Activated CD8-positive, alpha-beta T cell treated with anti-CD3 and anti-CD28 coated beads, Interleukin-2, amount 10 ng/mL, durations not matched to agents 7 days and 5 days (primary cell): ENCODE measurements around the gene CDC7. TPM values are rescaled to one million over a fixed set of nuclear protein-coding genes. Genes with fewer than 3 reads are reported as not detected.
"Not testable (repeated sequence)": the region's sequence is repeated elsewhere in the genome, so short reads cannot be mapped to it uniquely, and the experiment has no call there.

ENCODE experiments used
- ATAC-seq: fragments of 150-1000 bp; cut with Tn5 transposase; one replicate; pipeline ENCODE4 v1.10.0; 2021; ENCODE audit warnings: moderate library complexity
- CTCF ChIA-PET: fragments of 350-600 bp; sonication (Branson Sonifier 250); formaldehyde crosslinking; loops from one replicate; lab custom pipeline; 2021; ENCODE audit warnings: antibody characterized with exemption; lab: Charles Lee
- POLR2A ChIA-PET: fragments of 350-600 bp; sonication (Branson Sonifier 250); formaldehyde crosslinking; loops from one replicate; lab custom pipeline; 2021; ENCODE audit warnings: antibody characterized with exemption; lab: Charles Lee
- DNase-seq: peaks from one replicate; pipeline ENCODE4 v3.0.0-alpha.2; 2020
- H3K27ac Mint-ChIP-seq: one replicate; pipeline ENCODE4 v1.8.0; 2021; ENCODE audit warnings: mild to moderate bottlenecking, mixed read lengths
- H3K27me3 Mint-ChIP-seq: one replicate; pipeline ENCODE4 v1.8.0; 2021; ENCODE audit warnings: low read depth, mixed read lengths
- H3K36me3 Mint-ChIP-seq: one replicate; pipeline ENCODE4 v1.8.0; 2021; ENCODE audit warnings: low read depth, mixed read lengths
- H3K4me1 Mint-ChIP-seq: one replicate; pipeline ENCODE4 v1.8.0; 2021; ENCODE audit warnings: low read depth, mixed read lengths
- H3K4me3 Mint-ChIP-seq: one replicate; pipeline ENCODE4 v1.8.0; 2021; ENCODE audit warnings: mild to moderate bottlenecking, mixed read lengths
- H3K9me3 Mint-ChIP-seq: one replicate; pipeline ENCODE4 v1.8.0; 2022; ENCODE audit warnings: mixed read lengths; ENCODE audit not compliant: insufficient read depth
- total RNA-seq, 2 experiments: library from RNA; stranded (reverse); gene quantifications; one replicate each; pipeline ENCODE4 v1.2.3, GENCODE V29; 2021

The CDC7 gene
- total RNA-seq, 2 experiments from 2014 or later: 26.5 to 27.7 TPM

GRCh38 chr1:91513160-91513559 is 12.5 kb downstream of the CDC7 start:
- peaks cover 2% of the 10 kb centered on the region for H3K4me1 Mint-ChIP-seq
- H3K9me3 Mint-ChIP-seq: no peaks in the 10 kb centered on the region
- ChIA-PET POLR2A (interaction anchor here (0.6 kb wide), 1 partner anchor 195 kb away, joined by 3 read pairs; no protein-coding TSS in a partner anchor), CTCF (interaction anchor here (0.8 to 4.3 kb wide), 35 partner anchors 9 to 778 kb away, joined by 3 to 59 read pairs (median 5); partner anchors contain the start of genes CDC7 and TGFBR3)
- peaks cover 64% of the 10 kb centered on the region for H3K36me3 Mint-ChIP-seq
- DNase-seq (no peak), ATAC-seq (no peak)
- H3K27ac Mint-ChIP-seq: no peak overlapping the region
- H3K27me3 Mint-ChIP-seq: no peaks in the 10 kb centered on the region
- no peak overlapping the region for H3K4me3 Mint-ChIP-seq

- CTCF ChIA-PET: interaction anchor here (0.7 to 4.3 kb wide), 18 partner anchors 9 to 427 kb away, joined by 3 to 59 read pairs (median 8); partner anchors contain the start of genes CDC7 and TGFBR3
- no peaks in the 10 kb centered on the region for H3K9me3 Mint-ChIP-seq
- ATAC-seq (no peak), DNase-seq (no peak)
- peaks cover under 1% of the 10 kb centered on the region for H3K4me1 Mint-ChIP-seq
- no peak overlapping the region for H3K27ac Mint-ChIP-seq
- POLR2A ChIA-PET: no interaction called here
- H3K36me3 Mint-ChIP-seq: peaks cover 65% of the 10 kb centered on the region
- H3K27me3 Mint-ChIP-seq: no peaks in the 10 kb centered on the region
- H3K4me3 Mint-ChIP-seq: no peak overlapping the region
These were observed 13.1 kb downstream of the CDC7 start for GRCh38 chr1:91513706-91514105.

GRCh38 chr1:91515994-91516393 is 15.3 kb downstream of the CDC7 start:
- DNase-seq: no peak
- Mint-ChIP-seq H3K36me3 (peaks cover 53% of the 10 kb centered on the region), H3K9me3 (no peaks in the 10 kb centered on the region), H3K27me3 (no peaks in the 10 kb centered on the region), H3K4me1 (peaks cover 5% of the 10 kb centered on the region), H3K27ac (no peak overlapping the region), H3K4me3 (no peak overlapping the region)
- POLR2A ChIA-PET: no interaction called here
- CTCF ChIA-PET: no interaction called here
- ATAC-seq: no peak

- DNase-seq, H3K4me3 Mint-ChIP-seq, H3K9me3 Mint-ChIP-seq, POLR2A ChIA-PET, H3K27ac Mint-ChIP-seq, H3K27me3 Mint-ChIP-seq, H3K4me1 Mint-ChIP-seq, ATAC-seq: not testable (repeated sequence)
- H3K36me3 Mint-ChIP-seq: peaks cover 51% of the 10 kb centered on the region
- CTCF ChIA-PET: interaction anchor here (1.2 kb wide), 1 partner anchor 413 kb away, joined by 3 read pairs; no protein-coding TSS in a partner anchor
These were observed 16.0 kb downstream of the CDC7 start for GRCh38 chr1:91516605-91517004.

GRCh38 chr1:91519167-91519566 is 18.5 kb downstream of the CDC7 start:
- H3K36me3 Mint-ChIP-seq: peaks cover 55% of the 10 kb centered on the region
- H3K9me3 Mint-ChIP-seq, H3K27ac Mint-ChIP-seq, H3K4me3 Mint-ChIP-seq, H3K27me3 Mint-ChIP-seq, DNase-seq, ATAC-seq, POLR2A ChIA-PET: not testable (repeated sequence)
- peaks cover 21% of the 10 kb centered on the region for H3K4me1 Mint-ChIP-seq
- CTCF ChIA-PET: interaction anchor here (0.6 to 1.3 kb wide), 4 partner anchors 16 to 418 kb away, joined by 3 to 4 read pairs (median 4); no protein-coding TSS in a partner anchor

GRCh38 chr1:91520942-91521507 is 20.4 kb downstream of the CDC7 start:
- Mint-ChIP-seq H3K4me3 (no peak overlapping the region), H3K36me3 (peaks cover 51% of the 10 kb centered on the region), H3K9me3 (no peaks in the 10 kb centered on the region), H3K27me3 (no peaks in the 10 kb centered on the region), H3K4me1 (peaks cover 21% of the 10 kb centered on the region), H3K27ac (no peak overlapping the region)
- no peak for DNase-seq
- POLR2A ChIA-PET: interaction anchor here (0.9 kb wide), 1 partner anchor 289 kb away, joined by 4 read pairs; no protein-coding TSS in a partner anchor
- no peak for ATAC-seq
- CTCF ChIA-PET: interaction anchor here (0.7 to 2.3 kb wide), 2 partner anchors 9 to 10 kb away, joined by 3 to 18 read pairs; no protein-coding TSS in a partner anchor

- Mint-ChIP-seq H3K27ac (peak overlapping the region; percentile 21), H3K9me3 (no peaks in the 10 kb centered on the region), H3K36me3 (peaks cover 33% of the 10 kb centered on the region), H3K4me3 (no peak overlapping the region), H3K4me1 (peaks cover 21% of the 10 kb centered on the region), H3K27me3 (no peaks in the 10 kb centered on the region)
- ChIA-PET POLR2A (no interaction called here), CTCF (interaction anchor here (0.8 to 2.3 kb wide), 8 partner anchors 11 to 403 kb away, joined by 3 to 18 read pairs (median 6); no protein-coding TSS in a partner anchor)
- ATAC-seq: no peak
- no peak for DNase-seq
These were observed 22.8 kb downstream of the CDC7 start for GRCh38 chr1:91523482-91523881.

- Mint-ChIP-seq H3K4me1 (peaks cover 25% of the 10 kb centered on the region), H3K9me3 (no peaks in the 10 kb centered on the region), H3K4me3 (no peak overlapping the region), H3K27ac (no peak overlapping the region), H3K27me3 (no peaks in the 10 kb centered on the region), H3K36me3 (peaks cover 27% of the 10 kb centered on the region)
- ATAC-seq (no peak), DNase-seq (no peak)
- POLR2A ChIA-PET: no interaction called here
- CTCF ChIA-PET: interaction anchor here (1.1 kb wide), 1 partner anchor 23 kb away, joined by 3 read pairs; no protein-coding TSS in a partner anchor
These were observed 25.8 kb downstream of the CDC7 start for GRCh38 chr1:91526496-91526895.

- Mint-ChIP-seq H3K4me3 (no peak overlapping the region), H3K27ac (no peak overlapping the region), H3K9me3 (no peaks in the 10 kb centered on the region), H3K4me1 (peaks cover 28% of the 10 kb centered on the region), H3K36me3 (peaks cover 24% of the 10 kb centered on the region), H3K27me3 (no peaks in the 10 kb centered on the region)
- POLR2A ChIA-PET: no interaction called here
- no peak for DNase-seq
- no peak for ATAC-seq
- CTCF ChIA-PET: interaction anchor here (1.9 kb wide), 1 partner anchor 13 kb away, joined by 7 read pairs; no protein-coding TSS in a partner anchor
These were observed 26.7 kb downstream of the CDC7 start for GRCh38 chr1:91527266-91527765.

GRCh38 chr1:91527781-91528180 is 27.1 kb downstream of the CDC7 start:
- CTCF ChIA-PET: interaction anchor here (1.5 to 1.9 kb wide), 2 partner anchors 13 to 51 kb away, joined by 5 to 7 read pairs; no protein-coding TSS in a partner anchor
- POLR2A ChIA-PET: no interaction called here
- Mint-ChIP-seq H3K27me3 (no peaks in the 10 kb centered on the region), H3K27ac (peak overlapping the region; percentile 8), H3K4me3 (no peak overlapping the region), H3K36me3 (peaks cover 24% of the 10 kb centered on the region), H3K4me1 (peaks cover 28% of the 10 kb centered on the region), H3K9me3 (no peaks in the 10 kb centered on the region)
- DNase-seq: no peak
- ATAC-seq: no peak

GRCh38 chr1:91529856-91530255 is 29.2 kb downstream of the CDC7 start:
- ChIA-PET CTCF (interaction anchor here (0.7 to 2.9 kb wide), 8 partner anchors 8 to 354 kb away, joined by 3 to 9 read pairs (median 3); no protein-coding TSS in a partner anchor), POLR2A (no interaction called here)
- no peak overlapping the region for H3K27ac Mint-ChIP-seq
- no peak overlapping the region for H3K4me3 Mint-ChIP-seq
- peaks cover 34% of the 10 kb centered on the region for H3K4me1 Mint-ChIP-seq
- H3K36me3 Mint-ChIP-seq: peaks cover 12% of the 10 kb centered on the region
- ATAC-seq (no peak), DNase-seq (no peak)
- H3K27me3 Mint-ChIP-seq: no peaks in the 10 kb centered on the region
- H3K9me3 Mint-ChIP-seq: no peaks in the 10 kb centered on the region
